Mucosa of descending colon (tissue), 3 donors: ENCODE data around the gene FAM161B. TPM values are rescaled to one million over a fixed set of nuclear protein-coding genes. Genes with fewer than 3 reads are reported as not detected.
A peak's percentile ranks its signal among the peaks of the same experiment; 100 is the strongest.

Experiments
- ATAC-seq: fragments of 200-7000 bp; cut with Tn5 transposase; one replicate; pipeline ENCODE4 v1.9.1; 2020; ENCODE audit warnings: mild to moderate bottlenecking, moderate library complexity
- DNase-seq, 3 donors: peaks; one replicate each; pipeline ENCODE4 v3.0.0-alpha.2; 2020
- H3K36me3 ChIP-seq: fragments of 200-600 bp; one replicate; pipeline ENCODE4 v1.8.0; 2021; ENCODE audit warnings: low read depth, mild to moderate bottlenecking
- H3K4me1 ChIP-seq: fragments of 200-600 bp; one replicate; pipeline ENCODE4 v1.8.0; 2021; ENCODE audit warnings: low read depth, mild to moderate bottlenecking
- H3K4me3 ChIP-seq: fragments of 200-600 bp; one replicate; pipeline ENCODE4 v1.8.0; 2021; ENCODE audit warnings: mild to moderate bottlenecking
- H3K9me3 ChIP-seq: fragments of 200-600 bp; one replicate; pipeline ENCODE4 v1.8.0; 2021; ENCODE audit warnings: mild to moderate bottlenecking
- CTCF ChIP-seq: fragments of 200-600 bp; IDR thresholded peaks from one replicate; pipeline ENCODE4 v1.8.0; 2022; ENCODE audit warnings: antibody characterized with exemption, mild to moderate bottlenecking
- intact Hi-C, 2 donors: fragments of 100-400 bp; cut with DNase I in 1 of 2; cut with micrococcal nuclease in 1 of 2; formaldehyde crosslinking; loops; one replicate each; pipeline versions ENCODE4 v1.11.0 to v1.11.1; 2022; cut with DNase I, micrococcal nuclease
- total RNA-seq, 3 donors: library from RNA; stranded (reverse); fragmentation: NEBNext Ultra II Directional in 2 of 3; extraction: Animal tissue kit (Norgen Biotek cat#: 25700) in 2 of 3; gene quantifications; one replicate each; pipeline versions ENCODE4 v1.2.1 to v1.2.4, GENCODE V29; 2021 to 2023
- donor health status: DM: no; HTN: no; CAD: no; lungs with moderate emphysema.
- donor health status: DM: no; HTN: no; CAD: no.
- donor health status: DM: no; HTN: yes; CAD: no.

The FAM161B gene
- total RNA-seq, 3 donors from 2014 or later = 4.0 to 6.8 (median 6.2) TPM

GRCh38 chr14:73976125-73976524 is 26.2 kb upstream of the FAM161B start:
- DNase-seq (no peak), ATAC-seq (peak; percentile 57)
- Histone ChIP-seq H3K9me3 (no peaks in the 10 kb centered on the region), H3K36me3 (peaks cover 13% of the 10 kb centered on the region), H3K4me3 (no peak overlapping the region), H3K4me1 (no peaks in the 10 kb centered on the region)
- intact Hi-C loops = no loop called here
- no peak for TF ChIP-seq CTCF

GRCh38 chr14:73973497-73973896 is 23.6 kb upstream of the FAM161B start:
- Histone ChIP-seq H3K4me1 (no peaks in the 10 kb centered on the region), H3K36me3 (peaks cover 11% of the 10 kb centered on the region), H3K4me3 (no peak overlapping the region), H3K9me3 (no peaks in the 10 kb centered on the region)
- DNase-seq (no peak), ATAC-seq (peak; percentile 9)
- intact Hi-C loops = no loop called here
- TF ChIP-seq CTCF = no peak

GRCh38 chr14:73968885-73969284 is 19.0 kb upstream of the FAM161B start:
- ATAC-seq (no peak), DNase-seq (no peak)
- TF ChIP-seq CTCF = no peak
- Histone ChIP-seq H3K9me3 (no peaks in the 10 kb centered on the region), H3K4me3 (no peak overlapping the region), H3K36me3 (no peaks in the 10 kb centered on the region), H3K4me1 (no peaks in the 10 kb centered on the region)
- intact Hi-C loops = no loop called here

GRCh38 chr14:73965216-73965615 is 15.3 kb upstream of the FAM161B start:
- no peak for TF ChIP-seq CTCF
- intact Hi-C loops = no loop called here
- Histone ChIP-seq H3K4me3 (no peak overlapping the region), H3K36me3 (no peaks in the 10 kb centered on the region), H3K9me3 (no peaks in the 10 kb centered on the region), H3K4me1 (no peaks in the 10 kb centered on the region)
- DNase-seq (no peak), ATAC-seq (no peak)

GRCh38 chr14:73961192-73961591 is 11.3 kb upstream of the FAM161B start:
- Histone ChIP-seq H3K4me1 (no peaks in the 10 kb centered on the region), H3K36me3 (no peaks in the 10 kb centered on the region), H3K4me3 (no peak overlapping the region), H3K9me3 (no peaks in the 10 kb centered on the region)
- ATAC-seq (peak; percentile 54), DNase-seq (no peak)
- intact Hi-C loops = no loop called here
- no peak for TF ChIP-seq CTCF

- DNase-seq = no peak
- H3K36me3 ChIP-seq = no peaks in the 10 kb centered on the region
- no peak for TF ChIP-seq CTCF
- no peak overlapping the region for H3K4me3 ChIP-seq
- ATAC-seq = peak; percentile 47
- no peaks in the 10 kb centered on the region for H3K4me1 ChIP-seq
- intact Hi-C loops = no loop called here
- no peaks in the 10 kb centered on the region for H3K9me3 ChIP-seq
Observed at GRCh38 chr14:73958591-73958990, 8.7 kb upstream of the FAM161B start.
